GM12878 (cell line): ENCODE measurements around the gene S100A11. TPM values are rescaled to one million over a fixed set of nuclear protein-coding genes. Genes with fewer than 3 reads are reported as not detected.

Source experiments
- CUX1 ChIP-seq: IDR thresholded peaks from 2 replicates; pipeline ENCODE4 v1.6.1; 2012; ENCODE audit warnings: improper control_type of control experiment, low read depth, low read length; ENCODE audit not compliant: insufficient replicate concordance
- ELK1 ChIP-seq: IDR thresholded peaks from 2 replicates; pipeline ENCODE4 v1.6.1; 2012; ENCODE audit warnings: low read depth, low read length, improper control_type of control experiment
- MEF2B ChIP-seq: fragments of 450-650 bp; IDR thresholded peaks from 2 replicates; pipeline ENCODE4 v1.6.1; 2018; ENCODE audit warnings: mild to moderate bottlenecking, moderate library complexity; ENCODE audit not compliant: partially characterized antibody, poor library complexity, severe bottlenecking
- MLLT1 ChIP-seq: fragments of 450-650 bp; IDR thresholded peaks from 2 replicates; pipeline ENCODE4 v1.6.1; 2016; ENCODE audit warnings: mild to moderate bottlenecking
- POLR2A ChIP-seq: IDR thresholded peaks from 2 replicates; pipeline ENCODE4 v1.6.1; 2011; ENCODE audit warnings: low read depth, mild to moderate bottlenecking, low read length
- RAD21 ChIP-seq: IDR thresholded peaks from 2 replicates; pipeline ENCODE4 v1.6.1; 2011; ENCODE audit warnings: mild to moderate bottlenecking, low read depth, low read length, moderate library complexity; ENCODE audit not compliant: insufficient read depth
- SIN3A ChIP-seq: IDR thresholded peaks from 2 replicates; pipeline ENCODE4 v1.6.1; 2012; ENCODE audit warnings: low read depth, low read length, improper control_type of control experiment
- SIX5 ChIP-seq: IDR thresholded peaks from 2 replicates; pipeline ENCODE4 v1.6.1; 2011; ENCODE audit warnings: mild to moderate bottlenecking, low read depth, low read length, moderate library complexity; ENCODE audit not compliant: severe bottlenecking
- SUPT20H ChIP-seq: IDR thresholded peaks from 2 replicates; pipeline ENCODE4 v1.6.1; 2011; ENCODE audit warnings: low read depth, mild to moderate bottlenecking, low read length, moderate library complexity, borderline replicate concordance; ENCODE audit not compliant: control insufficient read depth
- TCF12 ChIP-seq: IDR thresholded peaks from 2 replicates; pipeline ENCODE4 v1.6.1; 2011; ENCODE audit warnings: low read depth, mild to moderate bottlenecking, low read length
- polyA plus RNA-seq, 11 experiments: library from polyadenylated mRNA; depleted of rRNA in 4 of 11; unstranded in 6 of 11; stranded (reverse) in 5 of 11; fragments of >200 nt; fragmentation: Nextera tagmentation in 4 of 11; fragmentation: Illumina TruSeq in 1 of 11; extraction: Ambion mirVana in 4 of 11; extraction: Trizol in 1 of 11; gene quantifications; 1 replicate in 1 of 11; 2 replicates in 10 of 11; pipeline versions ENCODE4 v1.2.1 to v1.2.3, GENCODE V29; 2011 to 2016; ENCODE audit warnings: inconsistent platforms in 2 of 11, missing spikeins in 2 of 11, low read depth in 1 of 11
- total RNA-seq, 4 experiments: library from RNA; depleted of rRNA in 3 of 4; stranded (reverse); fragments of >200 nt in 3 of 4; fragmentation: Illumina TruSeq in 1 of 4; extraction: Trizol in 1 of 4; gene quantifications; 2 replicates each; pipeline versions ENCODE4 v1.2.1 to v1.2.3, GENCODE V29; 2013 to 2021
- TF ChIP-seq, protein P1 (sequence below): IDR thresholded peaks from 2 replicates; pipeline ENCODE4 v1.6.1; 2011; ENCODE audit warnings: borderline replicate concordance, low read depth, mild to moderate bottlenecking, moderate library complexity, low read length; ENCODE audit not compliant: insufficient read depth, poor library complexity, severe bottlenecking

Gene S100A11
- total and polyA plus RNA-seq, 10 of the 15 experiments (the other 5 are each of a cell fraction or from before 2014, with no cell fraction given), result 9.0 to 134 (median 62.7) TPM

DNA sequence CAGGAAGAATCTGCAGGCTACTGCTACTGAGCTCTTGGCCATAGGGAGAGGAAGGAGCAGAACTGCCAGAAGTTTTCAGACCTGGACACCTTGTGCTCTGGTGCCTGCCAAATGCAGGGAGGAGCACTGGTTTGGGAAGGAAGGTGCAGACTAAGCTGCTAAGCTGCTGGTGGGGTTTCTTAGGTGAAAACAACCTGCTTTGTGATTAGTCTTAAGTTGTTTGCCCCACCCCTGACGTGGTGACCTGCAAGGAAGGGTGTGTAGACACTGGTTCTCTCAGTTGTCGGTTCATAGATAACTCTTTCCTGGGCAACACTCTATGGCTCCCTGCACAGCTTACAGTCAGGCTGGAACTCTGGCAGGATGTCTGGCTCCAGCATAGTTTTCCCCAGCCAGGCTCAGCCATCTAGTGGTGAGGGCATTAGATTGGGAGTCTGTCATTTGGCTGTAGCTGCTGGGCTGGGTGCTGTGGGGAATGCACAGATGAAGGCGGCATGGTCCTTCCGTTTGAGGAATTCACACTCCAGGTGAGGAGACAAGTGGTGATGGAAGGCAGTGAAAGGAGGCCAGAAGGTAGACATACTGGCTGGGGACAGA lies 32.9 kb downstream of the S100A11 start (continued):
- TF ChIP-seq CUX1, result no peak
- TF ChIP-seq POLR2A, result no peak
- no peak for TF ChIP-seq SIX5
- TF ChIP-seq, protein P1, sequence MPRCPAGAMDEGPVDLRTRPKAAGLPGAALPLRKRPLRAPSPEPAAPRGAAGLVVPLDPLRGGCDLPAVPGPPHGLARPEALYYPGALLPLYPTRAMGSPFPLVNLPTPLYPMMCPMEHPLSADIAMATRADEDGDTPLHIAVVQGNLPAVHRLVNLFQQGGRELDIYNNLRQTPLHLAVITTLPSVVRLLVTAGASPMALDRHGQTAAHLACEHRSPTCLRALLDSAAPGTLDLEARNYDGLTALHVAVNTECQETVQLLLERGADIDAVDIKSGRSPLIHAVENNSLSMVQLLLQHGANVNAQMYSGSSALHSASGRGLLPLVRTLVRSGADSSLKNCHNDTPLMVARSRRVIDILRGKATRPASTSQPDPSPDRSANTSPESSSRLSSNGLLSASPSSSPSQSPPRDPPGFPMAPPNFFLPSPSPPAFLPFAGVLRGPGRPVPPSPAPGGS, result no peak
- no peak for TF ChIP-seq SUPT20H
- TF ChIP-seq TCF12, result no peak
- TF ChIP-seq ELK1, result no peak
- TF ChIP-seq MEF2B, result no peak
- TF ChIP-seq SIN3A, result no peak
- TF ChIP-seq MLLT1, result no peak
- no peak for TF ChIP-seq RAD21
